Peyer's patch (tissue), 4 donors: ENCODE data around the gene RBPJL.

Experiments
- CTCF ChIP-seq, 6 experiments: fragments of 450-650 bp in 4 of 6; fragments of 200-600 bp in 2 of 6; sonication (generic) in 1 of 6; IDR thresholded peaks; one replicate each; pipeline ENCODE4 v1.5.1; 2017 to 2019; ENCODE audit warnings: antibody characterized with exemption in 6 of 6, mild to moderate bottlenecking in 3 of 6, moderate library complexity in 1 of 6
- POLR2A ChIP-seq, 2 donors: fragments of 450-650 bp; IDR thresholded peaks; one replicate each; pipeline ENCODE4 v1.5.1; 2017; ENCODE audit warnings: antibody characterized with exemption in 2 of 2, mild to moderate bottlenecking in 2 of 2, moderate library complexity in 2 of 2

GRCh38 chr20:45293041-45294002, 13.3 kb upstream of the RBPJL start:
- TF ChIP-seq POLR2A (IDR thresholded peaks at IDR 0.05), result no peak
- TF ChIP-seq CTCF (IDR thresholded peaks at IDR 0.05), result peak; percentile 62 to 97 (median 84)
